22Rv1 (cell line): ENCODE results near the gene POU2F3.

Source experiments
- CTCF ChIP-seq: fragments of 450-650 bp; IDR thresholded peaks from 2 replicates; pipeline ENCODE4 v1.5.1; 2017; ENCODE audit warnings: mild to moderate bottlenecking
- ZFX ChIP-seq: fragments of 450-650 bp; IDR thresholded peaks from 2 replicates; pipeline ENCODE4 v1.6.1; 2017; ENCODE audit warnings: antibody characterized with exemption, borderline replicate concordance

DNA sequence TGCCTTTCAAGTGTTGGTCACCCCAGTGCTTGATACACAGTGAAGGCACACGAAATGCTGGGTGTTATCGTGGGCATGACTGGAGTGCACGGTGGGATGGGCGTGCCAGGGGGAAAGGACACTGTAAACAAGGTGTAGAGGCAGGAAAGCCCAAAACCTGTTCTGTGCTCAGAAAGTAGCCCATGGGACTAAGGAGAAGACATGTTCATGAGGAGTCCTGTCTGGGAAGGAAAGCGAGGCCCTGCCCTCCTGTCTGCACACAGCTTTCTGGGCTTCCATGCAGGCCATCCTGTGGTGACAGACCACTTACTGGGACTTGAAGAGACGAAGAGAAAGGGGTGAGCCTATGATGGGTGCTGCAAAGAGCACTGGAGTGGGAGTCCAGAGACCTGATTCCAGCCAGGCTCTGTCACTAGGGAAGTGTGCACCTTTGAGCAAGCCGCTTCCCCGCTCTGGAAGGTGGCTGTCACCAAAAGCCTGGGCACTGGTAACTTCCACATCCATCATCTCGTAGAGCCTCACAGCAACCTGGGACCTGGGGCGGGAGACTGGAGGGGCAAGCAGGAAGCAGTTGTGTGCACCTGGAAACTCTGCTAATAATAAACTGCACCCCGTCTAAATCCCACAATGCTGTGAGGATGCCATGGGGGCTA, 846 bp upstream of the POU2F3 start:
- TF ChIP-seq CTCF = no peak
- TF ChIP-seq ZFX = no peak
